SH-SY5Y (cell line): Measurements from ENCODE around the gene TRAPPC5.

Source experiments
- GATA2 ChIP-seq: IDR thresholded peaks from 2 replicates; pipeline ENCODE4 v1.6.1; 2011; ENCODE audit warnings: mild to moderate bottlenecking, low read depth, low read length
- GATA3 ChIP-seq: IDR thresholded peaks from 2 replicates; pipeline ENCODE4 v1.6.1; 2011; ENCODE audit warnings: low read depth, mild to moderate bottlenecking, low read length, moderate library complexity

DNA sequence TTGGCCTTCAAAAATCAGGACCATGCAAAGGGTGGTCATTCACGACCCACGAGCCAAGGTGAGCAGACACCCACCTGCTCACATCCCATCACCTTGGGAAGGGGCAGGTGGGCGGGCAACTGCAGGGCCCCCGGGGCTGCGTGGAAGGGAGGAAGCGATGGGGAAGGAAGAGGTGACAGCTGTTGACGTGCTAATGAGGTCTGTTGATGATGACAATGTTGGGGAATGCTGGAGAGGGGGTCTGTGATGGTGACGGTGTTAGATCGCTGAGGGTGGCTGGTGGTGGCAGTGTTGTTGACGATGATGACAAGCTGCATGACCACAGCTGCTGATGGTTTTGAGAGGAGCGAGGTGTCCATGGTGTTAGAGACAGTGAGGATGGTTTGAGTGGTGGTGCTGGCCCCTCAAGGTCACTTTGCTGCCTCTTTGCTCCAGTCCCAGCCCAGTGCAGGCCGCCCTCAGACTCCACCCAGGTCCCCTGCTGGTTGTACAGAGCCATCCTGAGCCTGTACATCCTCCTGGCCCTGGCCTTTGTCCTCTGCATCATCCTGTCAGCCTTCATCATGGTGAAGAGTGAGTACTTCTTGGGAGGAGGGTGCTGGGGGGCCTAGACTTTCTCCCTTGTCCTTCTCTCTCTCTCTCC is 2.8 kb upstream of the TRAPPC5 start:
- TF ChIP-seq GATA3 (no peak), GATA2 (no peak)
